COLO668 (cell line): ENCODE data around the gene TMEM130.

Source experiments
- DNase-seq: peaks from one replicate; lab custom pipeline; 2025; ENCODE audit not compliant: unreplicated experiment; lab: John Stamatoyannopoulos, UW

Gene TMEM130

GRCh38 chr7:98810153-98810802, 59.5 kb downstream of the TMEM130 start:
- no peak for DNase-seq

- no peak for DNase-seq
Measured at GRCh38 chr7:98808751-98809460, 60.9 kb downstream of the TMEM130 start.

GRCh38 chr7:98807068-98808048, 62.5 kb downstream of the TMEM130 start:
- DNase-seq = no peak

- DNase-seq = no peak
Measured at GRCh38 chr7:98805956-98806838, 63.6 kb downstream of the TMEM130 start.

- DNase-seq = no peak
Measured at GRCh38 chr7:98802781-98803110, 67.1 kb downstream of the TMEM130 start.

GRCh38 chr7:98802088-98802780, 67.6 kb downstream of the TMEM130 start:
- peak; percentile 21 for DNase-seq

- no peak for DNase-seq
Measured at GRCh38 chr7:98800996-98801395, 68.8 kb downstream of the TMEM130 start.

- DNase-seq = no peak
Measured at GRCh38 chr7:98797150-98797549, 72.7 kb downstream of the TMEM130 start.
